ACC112 (cell line): ENCODE results near the gene FTO.

ENCODE experiments used
- H2AFZ ChIP-seq: fragments of 200-600 bp; sonication (generic); one replicate; pipeline ENCODE4 v1.6.0; 2017; ENCODE audit warnings: antibody characterized with exemption, low read length; ENCODE audit not compliant: unreplicated experiment
- H3K27ac ChIP-seq: fragments of 200-600 bp; sonication (generic); 2 replicates; pipeline ENCODE4 v1.5.1; 2014; ENCODE audit warnings: low read depth, mild to moderate bottlenecking, antibody characterized with exemption, low read length, moderate library complexity
- H3K27me3 ChIP-seq: fragments of 200-600 bp; sonication (generic); 2 replicates; pipeline ENCODE4 v1.6.1; 2014; ENCODE audit warnings: mild to moderate bottlenecking, antibody characterized with exemption, low read length, moderate library complexity, mixed read lengths; ENCODE audit not compliant: insufficient read depth
- H3K36me3 ChIP-seq: fragments of 200-600 bp; sonication (generic); 2 replicates; pipeline ENCODE4 v1.6.1; 2016; ENCODE audit warnings: mild to moderate bottlenecking, antibody characterized with exemption, low read length, moderate library complexity, mixed read lengths; ENCODE audit not compliant: insufficient read depth
- H3K4me1 ChIP-seq: fragments of 200-600 bp; sonication (generic); one replicate; pipeline ENCODE4 v1.6.1; 2016; ENCODE audit warnings: low read length, mixed read lengths; ENCODE audit not compliant: insufficient read depth, unreplicated experiment, control insufficient read depth
- H3K4me3 ChIP-seq: fragments of 200-600 bp; sonication (generic); 2 replicates; pipeline ENCODE4 v1.5.1; 2014; ENCODE audit warnings: mild to moderate bottlenecking, low read depth, low read length
- H3K79me2 ChIP-seq: fragments of 200-600 bp; sonication (generic); one replicate; pipeline ENCODE4 v1.6.0; 2016; ENCODE audit warnings: low read length; ENCODE audit not compliant: control insufficient read depth, unreplicated experiment, insufficient read depth

Gene FTO

DNA sequence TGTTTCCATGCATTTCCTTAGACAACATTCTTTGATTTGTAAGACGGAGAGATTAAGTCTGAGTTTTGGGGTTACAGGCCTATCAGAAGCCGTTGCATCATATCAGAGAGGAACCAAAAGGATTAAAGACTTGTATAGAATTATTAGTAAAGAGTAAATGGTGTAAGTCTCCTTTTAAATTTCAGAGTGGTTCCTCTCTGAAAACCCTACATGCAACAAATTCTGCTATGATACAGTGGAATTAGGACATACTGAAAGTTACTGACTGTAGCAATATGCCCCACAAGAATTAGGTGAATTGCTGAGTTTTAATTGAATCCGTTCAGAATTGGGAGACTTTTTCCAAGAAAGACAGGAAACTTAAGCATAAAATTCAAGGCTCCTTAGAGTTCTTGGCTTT lies 221.6 kb downstream of the FTO start:
- Histone ChIP-seq H3K4me3 (no peak overlapping the region), H3K36me3 (no peaks in the 10 kb centered on the region), H3K79me2 (no peaks in the 10 kb centered on the region), H3K27ac (no peak overlapping the region), H3K27me3 (no peaks in the 10 kb centered on the region), H2AFZ (no peak overlapping the region), H3K4me1 (no peaks in the 10 kb centered on the region)

- Histone ChIP-seq H3K27ac (no peak overlapping the region), H3K27me3 (no peaks in the 10 kb centered on the region), H3K4me3 (no peak overlapping the region), H2AFZ (no peak overlapping the region), H3K36me3 (no peaks in the 10 kb centered on the region), H3K4me1 (no peaks in the 10 kb centered on the region), H3K79me2 (no peaks in the 10 kb centered on the region)
Measured at GRCh38 chr16:53926209-53926608, 222.3 kb downstream of the FTO start.

GRCh38 chr16:53932975-53933374 lies 229.0 kb downstream of the FTO start:
- H2AFZ ChIP-seq: no peak overlapping the region
- no peak overlapping the region for H3K4me3 ChIP-seq
- no peaks in the 10 kb centered on the region for H3K79me2 ChIP-seq
- no peaks in the 10 kb centered on the region for H3K36me3 ChIP-seq
- no peak overlapping the region for H3K27ac ChIP-seq
- no peaks in the 10 kb centered on the region for H3K27me3 ChIP-seq
- no peaks in the 10 kb centered on the region for H3K4me1 ChIP-seq

GRCh38 chr16:53933407-53933806 lies 229.5 kb downstream of the FTO start:
- Histone ChIP-seq H3K4me3 (no peak overlapping the region), H3K27me3 (no peaks in the 10 kb centered on the region), H3K27ac (no peak overlapping the region), H3K79me2 (no peaks in the 10 kb centered on the region), H3K4me1 (no peaks in the 10 kb centered on the region), H2AFZ (no peak overlapping the region), H3K36me3 (no peaks in the 10 kb centered on the region)

DNA sequence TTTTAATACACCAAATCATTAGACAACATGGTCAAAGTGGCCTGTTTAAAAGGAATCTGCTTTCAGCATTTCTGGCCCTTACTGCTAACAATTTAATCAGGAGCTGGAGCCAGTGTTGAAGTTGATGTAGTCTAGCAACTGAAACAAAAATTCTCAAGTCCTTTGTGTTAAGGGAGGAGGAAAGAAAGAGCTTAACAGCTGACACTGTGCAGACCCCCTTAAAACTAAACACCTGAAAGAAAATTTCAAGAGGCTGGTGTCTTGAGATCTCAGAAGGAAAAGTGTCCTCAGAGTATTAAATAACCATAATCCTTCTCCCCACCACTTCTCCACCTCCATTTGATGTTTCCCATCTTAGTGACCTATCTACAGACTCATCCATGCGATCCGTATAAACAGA lies 232.1 kb downstream of the FTO start:
- no peaks in the 10 kb centered on the region for H3K36me3 ChIP-seq
- H3K79me2 ChIP-seq: no peaks in the 10 kb centered on the region
- no peak overlapping the region for H3K4me3 ChIP-seq
- no peaks in the 10 kb centered on the region for H3K4me1 ChIP-seq
- H2AFZ ChIP-seq: no peak overlapping the region
- H3K27ac ChIP-seq: no peak overlapping the region
- H3K27me3 ChIP-seq: no peaks in the 10 kb centered on the region

DNA sequence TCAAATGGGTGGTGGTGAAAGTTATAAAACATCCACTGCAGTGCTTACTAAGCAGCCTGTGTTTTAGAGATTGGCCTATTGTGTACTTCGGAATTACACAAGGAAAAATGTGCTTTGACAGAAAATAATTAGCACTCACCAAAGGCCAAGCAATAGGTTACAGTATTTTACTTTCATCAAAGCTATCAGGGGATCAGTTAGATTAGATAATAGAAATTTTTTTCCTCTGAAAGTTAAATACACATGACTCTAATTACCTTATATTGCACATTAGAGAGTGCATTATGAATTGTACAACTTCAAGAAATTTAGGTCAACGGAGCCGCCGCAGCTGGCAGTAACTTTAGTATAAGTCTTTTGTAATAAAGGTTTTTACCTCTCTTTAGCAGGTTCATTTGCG lies 232.6 kb downstream of the FTO start:
- Histone ChIP-seq H3K79me2 (no peaks in the 10 kb centered on the region), H3K4me3 (no peak overlapping the region), H3K4me1 (no peaks in the 10 kb centered on the region), H3K27me3 (no peaks in the 10 kb centered on the region), H3K27ac (no peak overlapping the region), H3K36me3 (no peaks in the 10 kb centered on the region), H2AFZ (no peak overlapping the region)

DNA sequence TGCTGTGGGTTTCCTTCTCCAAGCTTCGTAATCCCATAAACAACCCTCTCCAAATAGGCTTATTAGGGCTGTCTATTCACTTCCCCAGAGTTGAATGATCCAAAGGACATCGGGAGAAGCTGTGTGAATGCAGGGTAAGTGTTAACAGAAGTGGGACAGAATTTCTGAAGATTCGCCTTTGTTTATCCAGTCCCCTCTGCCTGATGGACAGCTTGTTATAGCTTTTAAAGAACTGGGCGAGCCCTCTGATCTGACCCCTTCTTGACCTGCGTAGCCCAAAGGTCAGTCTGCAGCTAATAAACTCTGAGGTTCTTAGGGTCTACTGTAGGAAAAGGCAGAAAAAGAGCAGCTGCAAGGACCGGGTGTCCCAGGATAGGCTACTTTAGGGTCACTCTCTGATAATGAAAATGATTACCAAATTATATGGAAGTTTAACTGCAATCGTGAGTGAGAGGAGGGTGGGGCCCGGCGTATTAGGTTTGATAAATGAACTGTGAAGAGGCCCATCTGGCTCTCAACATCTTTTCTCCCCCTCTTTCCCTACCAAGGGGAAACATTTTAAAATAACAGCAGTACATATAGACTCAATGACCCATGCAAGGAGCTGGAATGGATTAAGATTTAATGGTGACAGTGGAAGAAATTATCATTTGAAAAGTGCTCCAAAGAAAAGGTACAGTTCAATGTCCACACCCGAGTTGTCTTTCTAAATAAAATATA lies 233.4 kb downstream of the FTO start:
- no peak overlapping the region for H3K4me3 ChIP-seq
- H3K27ac ChIP-seq: no peak overlapping the region
- H2AFZ ChIP-seq: no peak overlapping the region
- H3K4me1 ChIP-seq: no peaks in the 10 kb centered on the region
- no peaks in the 10 kb centered on the region for H3K79me2 ChIP-seq
- no peaks in the 10 kb centered on the region for H3K27me3 ChIP-seq
- no peaks in the 10 kb centered on the region for H3K36me3 ChIP-seq

- Histone ChIP-seq H3K27me3 (no peaks in the 10 kb centered on the region), H3K79me2 (no peaks in the 10 kb centered on the region), H3K27ac (no peak overlapping the region), H2AFZ (no peak overlapping the region), H3K4me3 (no peak overlapping the region), H3K36me3 (no peaks in the 10 kb centered on the region), H3K4me1 (peaks cover 5% of the 10 kb centered on the region)
Measured at GRCh38 chr16:53944025-53944424, 240.1 kb downstream of the FTO start.

DNA sequence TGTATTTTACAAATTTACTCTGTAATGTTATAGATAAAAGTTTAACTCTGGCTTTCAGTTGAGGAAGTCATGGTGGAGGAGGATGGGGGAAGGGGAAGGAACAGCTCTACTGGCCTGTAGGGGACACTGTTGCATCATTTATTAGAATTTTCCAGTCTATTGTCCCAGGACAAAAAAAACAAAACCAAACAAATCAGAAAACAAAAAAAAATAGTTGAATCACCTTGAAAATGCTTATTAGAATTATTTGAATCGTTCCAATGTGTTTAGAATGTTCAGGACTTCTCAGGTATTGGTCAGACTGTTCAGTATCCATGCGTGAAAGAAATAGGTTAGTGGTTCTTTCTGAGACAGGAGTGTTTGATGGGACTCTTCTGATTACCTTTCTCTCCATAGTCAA lies 242.0 kb downstream of the FTO start:
- H2AFZ ChIP-seq: no peak overlapping the region
- no peak overlapping the region for H3K4me3 ChIP-seq
- peaks cover 11% of the 10 kb centered on the region for H3K4me1 ChIP-seq
- no peak overlapping the region for H3K27ac ChIP-seq
- no peaks in the 10 kb centered on the region for H3K27me3 ChIP-seq
- no peaks in the 10 kb centered on the region for H3K79me2 ChIP-seq
- no peaks in the 10 kb centered on the region for H3K36me3 ChIP-seq

- H3K4me3 ChIP-seq: no peak overlapping the region
- H3K4me1 ChIP-seq: peaks cover 17% of the 10 kb centered on the region
- H2AFZ ChIP-seq: no peak overlapping the region
- H3K79me2 ChIP-seq: no peaks in the 10 kb centered on the region
- no peaks in the 10 kb centered on the region for H3K36me3 ChIP-seq
- no peaks in the 10 kb centered on the region for H3K27me3 ChIP-seq
- no peak overlapping the region for H3K27ac ChIP-seq
Measured at GRCh38 chr16:53946746-53947386, 242.9 kb downstream of the FTO start.

DNA sequence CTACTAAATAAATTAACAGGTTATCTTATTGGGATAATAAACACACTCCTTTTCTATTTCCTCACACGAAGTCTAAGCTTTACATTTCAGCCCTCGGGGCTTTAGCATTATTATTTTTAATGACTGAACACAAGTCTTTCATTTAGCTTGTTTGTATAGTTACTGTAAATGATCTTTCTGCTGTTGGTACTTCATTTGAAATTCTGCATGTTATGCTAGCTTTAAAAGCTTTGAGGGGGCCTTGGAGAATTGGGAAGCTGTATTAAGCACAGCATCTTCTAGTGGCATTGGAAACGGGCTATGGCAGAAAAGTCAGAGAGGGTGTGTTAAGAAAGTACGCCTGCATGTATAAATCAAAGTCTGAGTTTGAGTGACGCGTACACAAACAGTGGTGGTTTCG lies 243.7 kb downstream of the FTO start:
- H3K27me3 ChIP-seq: no peaks in the 10 kb centered on the region
- no peak overlapping the region for H3K4me3 ChIP-seq
- H3K4me1 ChIP-seq: peaks cover 24% of the 10 kb centered on the region
- no peaks in the 10 kb centered on the region for H3K36me3 ChIP-seq
- no peak overlapping the region for H2AFZ ChIP-seq
- H3K79me2 ChIP-seq: no peaks in the 10 kb centered on the region
- no peak overlapping the region for H3K27ac ChIP-seq
